GM18909 (cell line): ENCODE measurements around the gene AGAP1.

Source experiments
- ATAC-seq: cut with Tn5 transposase; IDR thresholded peaks from one replicate; pipeline ENCODE4 v1.9.1; 2021; ENCODE audit warnings: mild to moderate bottlenecking; ENCODE audit not compliant: unreplicated experiment, poor library complexity

Gene AGAP1

GRCh38 chr2:236163471-236164200 lies 669.8 kb downstream of the AGAP1 start:
- no peak for ATAC-seq

- ATAC-seq = no peak
Observed at GRCh38 chr2:236164201-236164924, 670.5 kb downstream of the AGAP1 start.

- ATAC-seq = no peak
Observed at GRCh38 chr2:236164925-236165841, 671.3 kb downstream of the AGAP1 start.

GRCh38 chr2:236165842-236166795 lies 672.3 kb downstream of the AGAP1 start:
- ATAC-seq = no peak

GRCh38 chr2:236166796-236167296 lies 673.0 kb downstream of the AGAP1 start:
- ATAC-seq = no peak

- ATAC-seq = no peak
Observed at GRCh38 chr2:236167297-236168109, 673.7 kb downstream of the AGAP1 start.

GRCh38 chr2:236168110-236169080 lies 674.6 kb downstream of the AGAP1 start, which contains the start of gene GBX2:
Gene GBX2 (minus strand): TSS chr2:236168386. CDS start chr2:236167971, 415 bp downstream.
- no peak for ATAC-seq

- no peak for ATAC-seq
Observed at GRCh38 chr2:236169151-236169721, 675.4 kb downstream of the AGAP1 start.

- no peak for ATAC-seq
Observed at GRCh38 chr2:236169741-236170589, 676.1 kb downstream of the AGAP1 start.

- no peak for ATAC-seq
Observed at GRCh38 chr2:236170590-236171165, 676.8 kb downstream of the AGAP1 start.

- ATAC-seq = no peak
Observed at GRCh38 chr2:236171181-236171679, 677.4 kb downstream of the AGAP1 start.

GRCh38 chr2:236171680-236172254 lies 677.9 kb downstream of the AGAP1 start:
- no peak for ATAC-seq

- ATAC-seq = no peak
Observed at GRCh38 chr2:236172255-236173035, 678.6 kb downstream of the AGAP1 start.

- ATAC-seq = no peak
Observed at GRCh38 chr2:236173036-236173728, 679.3 kb downstream of the AGAP1 start.
